HCT116 (cell line): ENCODE data around the gene HSP90AA1. TPM values are rescaled to one million over a fixed set of nuclear protein-coding genes. Genes with fewer than 3 reads are reported as not detected.

Experiments
- ATAC-seq: fragments of 200-7000 bp; cut with Tn5 transposase; 2 replicates; pipeline ENCODE4 v1.9.1; 2020; ENCODE audit warnings: mild to moderate bottlenecking, moderate library complexity
- BruUV-seq: library from RNA; stranded (reverse); fragments of 400-500 nt; replicated peaks from 2 replicates; lab custom pipeline; 2021; lab: Mats Ljungman, UMichigan
- CTCF ChIA-PET: fragments of 300-600 bp; sonication (Branson Sonifier 250); formaldehyde crosslinking; loops from one replicate; lab custom pipeline; 2021; ENCODE audit warnings: antibody characterized with exemption; lab: Charles Lee
- POLR2A ChIA-PET: fragments of 300-600, 350-600 bp; sonication (Branson Sonifier 250); formaldehyde crosslinking; loops from one replicate; lab custom pipeline; 2021; ENCODE audit warnings: antibody characterized with exemption; lab: Charles Lee
- RAD21 ChIA-PET, 2 experiments: fragments of 300-600 bp; sonication (Branson Sonifier 250); formaldehyde crosslinking; loops; one replicate each; lab custom pipeline; 2023; ENCODE audit warnings: low total read pairs in 2 of 2; ENCODE audit not compliant: uncharacterized antibody in 2 of 2, unreplicated experiment in 2 of 2, low non-redundant PET in 1 of 2; lab: Charles Lee
- DNase-seq: peaks from one replicate; pipeline ENCODE4 v3.0.0-alpha.2; 2010; ENCODE audit warnings: low read depth, low spot score
- H2AFZ ChIP-seq: fragments of 200-600 bp; shearing (Covaris generic), sonication (generic); 2 replicates; pipeline ENCODE4 v1.6.1; 2017; ENCODE audit warnings: low read depth, mixed run types, mixed read lengths, antibody characterized with exemption, low read length; ENCODE audit not compliant: poor library complexity, severe bottlenecking
- H3K27ac ChIP-seq: 2 replicates; pipeline ENCODE4 v1.5.1; 2012; ENCODE audit warnings: low read depth, low read length
- H3K27me3 ChIP-seq: fragments of 200-600 bp; sonication (generic); 2 replicates; pipeline ENCODE4 v1.6.1; 2016; ENCODE audit warnings: mixed run types, low read length, mixed read lengths; ENCODE audit not compliant: insufficient read depth
- H3K36me3 ChIP-seq, 2 experiments: fragments of 200-500 bp in 1 of 2; fragments of 200-600 bp in 1 of 2; sonication (Bioruptor generic) in 1 of 2; sonication (generic) in 1 of 2; 2 replicates each; pipeline versions ENCODE4 v1.5.1 to v1.6.1; 2014 to 2016; ENCODE audit warnings: low read length in 2 of 2, inconsistent platforms in 1 of 2, mixed read lengths in 1 of 2, mixed run types in 1 of 2; ENCODE audit not compliant: insufficient read depth in 2 of 2, control insufficient read depth in 1 of 2
- H3K4me1 ChIP-seq, 2 experiments: fragments of 200-600 bp in 1 of 2; sonication (generic) in 1 of 2; 2 replicates each; pipeline versions ENCODE4 v1.5.1 to v1.6.1; 2012 to 2017; ENCODE audit warnings: low read length in 2 of 2, inconsistent platforms in 1 of 2, mild to moderate bottlenecking in 1 of 2, mixed read lengths in 1 of 2, mixed run types in 1 of 2, moderate library complexity in 1 of 2; ENCODE audit not compliant: insufficient read depth in 2 of 2, control insufficient read depth in 1 of 2
- H3K4me2 ChIP-seq: fragments of 200-600 bp; sonication (generic); 2 replicates; pipeline ENCODE4 v1.6.1; 2017; ENCODE audit warnings: mixed run types, low read length, mixed read lengths
- H3K4me3 ChIP-seq, 2 experiments: fragments of 200-600 bp in 1 of 2; sonication (generic) in 1 of 2; replicated peaks in 1 of 2; 2 replicates each; pipeline ENCODE4 v1.5.1; 2011 to 2016; ENCODE audit warnings: low read length in 2 of 2, control low read depth in 1 of 2, low read depth in 1 of 2, mild to moderate bottlenecking in 1 of 2, mixed read lengths in 1 of 2, mixed run types in 1 of 2
- H3K79me2 ChIP-seq: fragments of 200-600 bp; sonication (generic); 2 replicates; pipeline ENCODE4 v1.6.1; 2017; ENCODE audit warnings: mild to moderate bottlenecking, mixed run types, low read length, moderate library complexity, mixed read lengths; ENCODE audit not compliant: insufficient read depth
- H3K9ac ChIP-seq: fragments of 200-600 bp; sonication (generic); 2 replicates; pipeline ENCODE4 v1.6.1; 2016; ENCODE audit warnings: low read length, mixed read lengths
- H3K9me2 ChIP-seq: fragments of 200-600 bp; sonication (generic), shearing (Covaris generic); 2 replicates; pipeline ENCODE4 v1.6.1; 2017; ENCODE audit warnings: mixed run types, mild to moderate bottlenecking, moderate library complexity; ENCODE audit not compliant: insufficient read depth
- H3K9me3 ChIP-seq, 2 experiments: fragments of 200-500 bp in 1 of 2; fragments of 200-600 bp in 1 of 2; sonication (Bioruptor generic) in 1 of 2; sonication (generic) in 1 of 2; 2 replicates each; pipeline ENCODE4 v1.6.1; 2014 to 2017; ENCODE audit warnings: low read length in 2 of 2, mixed read lengths in 2 of 2, inconsistent platforms in 1 of 2, low read depth in 1 of 2, mild to moderate bottlenecking in 1 of 2, mixed run types in 1 of 2, moderate library complexity in 1 of 2; ENCODE audit not compliant: control insufficient read depth in 1 of 2, insufficient read depth in 1 of 2
- H4K20me1 ChIP-seq: fragments of 200-600 bp; sonication (generic), shearing (Covaris generic); 2 replicates; pipeline ENCODE4 v1.6.1; 2017; ENCODE audit warnings: mixed run types, mild to moderate bottlenecking, moderate library complexity; ENCODE audit not compliant: insufficient read depth
- CBX3 ChIP-seq: IDR thresholded peaks from 2 replicates; pipeline ENCODE4 v1.6.1; 2012; ENCODE audit warnings: low read depth
- EZH2 ChIP-seq: fragments of 200-600 bp; sonication (generic); IDR thresholded peaks from 2 replicates; pipeline ENCODE4 v1.6.1; 2017; ENCODE audit warnings: antibody characterized with exemption, mixed run types
- POLR2A ChIP-seq: IDR thresholded peaks from 2 replicates; pipeline ENCODE4 v1.7.0; 2011; ENCODE audit warnings: borderline replicate concordance; ENCODE audit not compliant: insufficient read depth, insufficient read length; ENCODE audit errors: extremely low read depth
- RAD21 ChIP-seq: IDR thresholded peaks from 2 replicates; pipeline ENCODE4 v1.6.1; 2012; ENCODE audit warnings: low read depth, mild to moderate bottlenecking
- SIN3A ChIP-seq: IDR thresholded peaks from 2 replicates; pipeline ENCODE4 v1.6.1; 2012; ENCODE audit warnings: low read depth
- SP1 ChIP-seq: IDR thresholded peaks from 2 replicates; pipeline ENCODE4 v1.6.1; 2012; ENCODE audit warnings: low read depth
- SRF ChIP-seq: IDR thresholded peaks from 2 replicates; pipeline ENCODE4 v1.6.1; 2012; ENCODE audit warnings: low read depth
- TCF7L2 ChIP-seq: IDR thresholded peaks from 2 replicates; pipeline ENCODE4 v1.7.0; 2011; ENCODE audit warnings: borderline replicate concordance, inconsistent platforms; ENCODE audit not compliant: insufficient read depth, insufficient read length; ENCODE audit errors: extremely low read depth
- YY1 ChIP-seq: IDR thresholded peaks from 2 replicates; pipeline ENCODE4 v1.6.1; 2011; ENCODE audit warnings: low read length, low read depth, moderate library complexity, mild to moderate bottlenecking; ENCODE audit not compliant: insufficient replicate concordance; ENCODE audit errors: extremely low read depth
- ZFX ChIP-seq: fragments of 450-650 bp; IDR thresholded peaks from 2 replicates; pipeline ENCODE4 v1.6.1; 2017
- ZNF274 ChIP-seq: fragments of 200-500 bp; sonication (Bioruptor generic); IDR thresholded peaks from 2 replicates; pipeline ENCODE4 v1.6.1; 2014; ENCODE audit warnings: mild to moderate bottlenecking, low read depth, low read length, inconsistent platforms
- intact Hi-C: fragments of 100-400 bp; cut with micrococcal nuclease; formaldehyde crosslinking; loops from 2 replicates; pipeline ENCODE4 v1.10.0; 2022
- total RNA-seq: library from RNA; stranded (reverse); gene quantifications from one replicate; pipeline ENCODE4 v1.2.1, GENCODE V29; 2021; ENCODE audit not compliant: unreplicated experiment
- TF ChIP-seq, protein P1 (sequence below): IDR thresholded peaks from 2 replicates; pipeline ENCODE4 v1.6.1; 2012
- TF ChIP-seq, protein P2 (sequence below): IDR thresholded peaks from 2 replicates; pipeline ENCODE4 v1.6.1; 2012
- TF ChIP-seq, protein P3 (sequence below): IDR thresholded peaks from 2 replicates; pipeline ENCODE4 v1.6.1; 2011; ENCODE audit warnings: mild to moderate bottlenecking, low read length, moderate library complexity; ENCODE audit not compliant: insufficient replicate concordance; ENCODE audit errors: extremely low read depth
- TF ChIP-seq, protein P4 (sequence below), 3 experiments: fragments of 200-600 bp in 1 of 3; sonication (generic) in 1 of 3; IDR thresholded peaks in 2 of 3; conservative IDR thresholded peaks in 1 of 3; 2 replicates each; pipeline ENCODE4 v1.5.1; 2012 to 2017; ENCODE audit warnings: low read depth in 2 of 3, low read length in 2 of 3, antibody characterized with exemption in 1 of 3, borderline replicate concordance in 1 of 3, control low read depth in 1 of 3, mild to moderate bottlenecking in 1 of 3, mixed read lengths in 1 of 3, mixed run types in 1 of 3, moderate library complexity in 1 of 3; ENCODE audit not compliant: insufficient read depth in 1 of 3

Gene HSP90AA1
- total RNA-seq, 1 experiment from 2014 or later, result 1,380 TPM

DNA sequence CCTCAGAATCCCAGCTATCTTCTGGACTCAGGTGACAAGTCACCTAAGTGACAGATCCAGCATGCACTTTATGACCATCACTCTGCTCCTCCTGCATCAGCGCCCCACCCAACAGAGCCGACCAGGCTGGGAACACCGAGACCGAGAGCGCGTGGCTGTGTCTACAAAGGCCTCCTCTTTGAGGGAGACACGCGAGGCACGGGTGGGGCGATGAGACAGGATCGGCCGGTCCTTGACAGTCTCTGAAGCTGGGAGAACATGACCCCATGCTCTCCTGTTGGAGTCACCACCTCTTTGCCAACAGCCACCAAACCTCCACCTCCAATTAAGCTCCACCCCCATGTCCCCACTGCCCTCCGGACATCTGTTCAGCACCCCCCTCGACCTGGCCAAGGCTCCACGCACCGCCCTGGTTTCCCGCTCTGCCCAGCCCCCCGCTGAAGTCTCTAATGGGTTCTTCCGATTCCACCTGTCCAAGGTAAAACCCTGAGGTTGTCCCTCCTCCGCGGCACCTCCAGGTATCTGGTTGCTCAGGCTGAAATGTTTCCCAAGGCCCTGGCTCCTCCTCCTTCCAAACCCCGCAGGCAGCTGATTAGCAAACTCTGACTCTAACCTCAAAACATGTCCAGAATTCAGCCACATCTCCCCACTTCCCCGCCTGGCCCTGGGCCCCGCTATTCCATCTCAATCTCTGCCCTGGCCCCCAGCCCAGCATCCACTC is 31.5 kb downstream of the HSP90AA1 start:
- Histone ChIP-seq H3K9ac (no peak overlapping the region), H3K36me3 (peaks cover 4 to 6% of the 10 kb centered on the region in 2 experiments; a peak in 3 of 4 replicates), H3K27ac (no peak overlapping the region), H2AFZ (no peak overlapping the region), H3K27me3 (no peaks in the 10 kb centered on the region), H3K4me2 (no peak overlapping the region), H3K9me2 (no peaks in the 10 kb centered on the region), H3K4me1 (no peaks in the 10 kb centered on the region), H4K20me1 (no peaks in the 10 kb centered on the region), H3K4me3 (no peak overlapping the region), H3K79me2 (no peaks in the 10 kb centered on the region), H3K9me3 (no peaks in the 10 kb centered on the region)
- no TSS peak for BruUV-seq
- intact Hi-C loops, result no loop called here
- ChIA-PET RAD21 (no interaction called here), CTCF (no interaction called here), POLR2A (no interaction called here)
- DNase-seq (no peak), ATAC-seq (peak; percentile 26; the same call in 1 of the 2 replicates)
- TF ChIP-seq, protein P1, sequence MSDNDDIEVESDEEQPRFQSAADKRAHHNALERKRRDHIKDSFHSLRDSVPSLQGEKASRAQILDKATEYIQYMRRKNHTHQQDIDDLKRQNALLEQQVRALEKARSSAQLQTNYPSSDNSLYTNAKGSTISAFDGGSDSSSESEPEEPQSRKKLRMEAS, result no peak

DNA sequence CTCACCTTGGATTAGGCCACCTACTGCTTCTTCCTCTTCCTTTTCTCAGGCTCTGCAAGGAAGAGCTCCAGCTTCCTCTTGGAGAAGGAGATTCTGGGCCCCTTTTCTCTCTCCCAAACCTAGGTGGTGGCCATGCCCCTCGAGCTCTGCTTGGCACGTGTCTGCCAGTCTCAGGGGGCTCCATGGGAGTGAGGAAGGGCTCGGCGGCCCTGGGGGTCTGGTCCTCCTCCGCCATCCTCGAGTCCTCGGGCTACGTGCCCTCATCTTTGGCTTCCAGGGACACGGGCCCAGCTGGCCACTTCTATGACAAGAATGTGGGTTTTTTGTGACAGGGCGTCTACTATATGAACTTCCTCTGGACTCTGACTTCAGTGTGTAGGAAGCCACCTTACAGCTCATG is 34.3 kb downstream of the HSP90AA1 start:
- H3K79me2 ChIP-seq, result no peaks in the 10 kb centered on the region
- intact Hi-C loops, result no loop called here
- RAD21 ChIA-PET, result no interaction called here
- POLR2A ChIA-PET, result no interaction called here
- no peak overlapping the region for H3K27ac ChIP-seq
- H3K9me2 ChIP-seq, result no peaks in the 10 kb centered on the region
- H3K4me3 ChIP-seq, result no peak overlapping the region
- no peak overlapping the region for H3K4me2 ChIP-seq
- CTCF ChIA-PET, result no interaction called here
- H3K36me3 ChIP-seq, result peaks cover 28 to 31% of the 10 kb centered on the region in 2 experiments
- H2AFZ ChIP-seq, result no peak overlapping the region
- H3K9ac ChIP-seq, result no peak overlapping the region
- no peak for ATAC-seq
- no peaks in the 10 kb centered on the region for H3K9me3 ChIP-seq
- no peaks in the 10 kb centered on the region for H4K20me1 ChIP-seq
- DNase-seq, result no peak
- no peaks in the 10 kb centered on the region for H3K27me3 ChIP-seq
- no TSS peak for BruUV-seq
- H3K4me1 ChIP-seq, result no peaks in the 10 kb centered on the region
- TF ChIP-seq ZNF274, result no peak
- TF ChIP-seq RAD21, result no peak
- TF ChIP-seq POLR2A, result no peak
- TF ChIP-seq, protein P1, result no peak
- no peak for TF ChIP-seq TCF7L2
- TF ChIP-seq YY1, result no peak
- no peak for TF ChIP-seq ZFX
- TF ChIP-seq, protein P2, sequence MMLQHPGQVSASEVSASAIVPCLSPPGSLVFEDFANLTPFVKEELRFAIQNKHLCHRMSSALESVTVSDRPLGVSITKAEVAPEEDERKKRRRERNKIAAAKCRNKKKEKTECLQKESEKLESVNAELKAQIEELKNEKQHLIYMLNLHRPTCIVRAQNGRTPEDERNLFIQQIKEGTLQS, result no peak
- TF ChIP-seq, protein P3, sequence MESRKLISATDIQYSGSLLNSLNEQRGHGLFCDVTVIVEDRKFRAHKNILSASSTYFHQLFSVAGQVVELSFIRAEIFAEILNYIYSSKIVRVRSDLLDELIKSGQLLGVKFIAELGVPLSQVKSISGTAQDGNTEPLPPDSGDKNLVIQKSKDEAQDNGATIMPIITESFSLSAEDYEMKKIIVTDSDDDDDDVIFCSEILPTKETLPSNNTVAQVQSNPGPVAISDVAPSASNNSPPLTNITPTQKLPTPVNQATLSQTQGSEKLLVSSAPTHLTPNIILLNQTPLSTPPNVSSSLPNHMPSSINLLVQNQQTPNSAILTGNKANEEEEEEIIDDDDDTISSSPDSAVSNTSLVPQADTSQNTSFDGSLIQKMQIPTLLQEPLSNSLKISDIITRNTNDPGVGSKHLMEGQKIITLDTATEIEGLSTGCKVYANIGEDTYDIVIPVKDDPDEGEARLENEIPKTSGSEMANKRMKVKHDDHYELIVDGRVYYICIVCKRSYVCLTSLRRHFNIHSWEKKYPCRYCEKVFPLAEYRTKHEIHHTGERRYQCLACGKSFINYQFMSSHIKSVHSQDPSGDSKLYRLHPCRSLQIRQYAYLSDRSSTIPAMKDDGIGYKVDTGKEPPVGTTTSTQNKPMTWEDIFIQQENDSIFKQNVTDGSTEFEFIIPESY, result no peak
- TF ChIP-seq SRF, result no peak
- TF ChIP-seq CBX3, result no peak
- TF ChIP-seq EZH2, result no peak
- TF ChIP-seq SIN3A, result no peak
- no peak for TF ChIP-seq SP1
- TF ChIP-seq, protein P4, sequence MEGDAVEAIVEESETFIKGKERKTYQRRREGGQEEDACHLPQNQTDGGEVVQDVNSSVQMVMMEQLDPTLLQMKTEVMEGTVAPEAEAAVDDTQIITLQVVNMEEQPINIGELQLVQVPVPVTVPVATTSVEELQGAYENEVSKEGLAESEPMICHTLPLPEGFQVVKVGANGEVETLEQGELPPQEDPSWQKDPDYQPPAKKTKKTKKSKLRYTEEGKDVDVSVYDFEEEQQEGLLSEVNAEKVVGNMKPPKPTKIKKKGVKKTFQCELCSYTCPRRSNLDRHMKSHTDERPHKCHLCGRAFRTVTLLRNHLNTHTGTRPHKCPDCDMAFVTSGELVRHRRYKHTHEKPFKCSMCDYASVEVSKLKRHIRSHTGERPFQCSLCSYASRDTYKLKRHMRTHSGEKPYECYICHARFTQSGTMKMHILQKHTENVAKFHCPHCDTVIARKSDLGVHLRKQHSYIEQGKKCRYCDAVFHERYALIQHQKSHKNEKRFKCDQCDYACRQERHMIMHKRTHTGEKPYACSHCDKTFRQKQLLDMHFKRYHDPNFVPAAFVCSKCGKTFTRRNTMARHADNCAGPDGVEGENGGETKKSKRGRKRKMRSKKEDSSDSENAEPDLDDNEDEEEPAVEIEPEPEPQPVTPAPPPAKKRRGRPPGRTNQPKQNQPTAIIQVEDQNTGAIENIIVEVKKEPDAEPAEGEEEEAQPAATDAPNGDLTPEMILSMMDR (IDR thresholded peaks at IDR 0.05 in 2 of 3, conservative IDR thresholded peaks at IDR 0.05 in 1 of 3; ENCODE audit: borderline replicate concordance in 1 of 3, insufficient read depth in 1 of 3, low read depth in 2 of 3, low read length in 2 of 3), result no peak
